GM12891 (cell line): Measurements from ENCODE around the gene ULK3.

Source experiments
- POLR2AphosphoS5 ChIP-seq: IDR thresholded peaks from 2 replicates; pipeline ENCODE4 v1.6.1; 2011; ENCODE audit warnings: low read depth, low read length, control low read depth
- SPI1 ChIP-seq: IDR thresholded peaks from 2 replicates; pipeline ENCODE4 v1.6.1; 2011; ENCODE audit warnings: low read depth, low read length, control low read depth
- TAF1 ChIP-seq: IDR thresholded peaks from 2 replicates; pipeline ENCODE4 v1.6.1; 2011; ENCODE audit warnings: low read depth, low read length, control low read depth

- no peak for TF ChIP-seq SPI1
- TF ChIP-seq POLR2AphosphoS5: no peak
- TF ChIP-seq TAF1: no peak
Observed at GRCh38 chr15:74794248-74794969, 48.5 kb downstream of the ULK3 start.
